Gastrocnemius medialis (tissue), 4 donors: ENCODE measurements around the gene LAMA4. TPM values are rescaled to one million over a fixed set of nuclear protein-coding genes. Genes with fewer than 3 reads are reported as not detected.

ENCODE experiments used
- ATAC-seq, 2 donors: fragments of 150-250 bp; one replicate each; pipeline ENCODE4 v1.9.1; 2016
- DNase-seq, 2 donors: peaks; one replicate each; pipeline ENCODE4 v3.0.0-alpha.2; 2019
- H3K27ac ChIP-seq, 4 donors: fragments of 200-600 bp; sonication (generic); 1 replicate in 1 of 4; 2 replicates in 3 of 4; pipeline ENCODE4 v1.5.1; 2016 to 2018; ENCODE audit warnings: mild to moderate bottlenecking in 2 of 4, moderate library complexity in 1 of 4
- H3K27me3 ChIP-seq, 3 donors: fragments of 200-600 bp; sonication (generic) in 2 of 3; 1 replicate in 1 of 3; 2 replicates in 2 of 3; pipeline versions ENCODE4 v1.5.1 to v1.6.0; 2016 to 2019; ENCODE audit warnings: mild to moderate bottlenecking in 1 of 3, moderate library complexity in 1 of 3
- H3K36me3 ChIP-seq, 2 donors: fragments of 200-600 bp; sonication (generic) in 1 of 2; one replicate each; pipeline ENCODE4 v1.5.1; 2017 to 2018
- H3K4me1 ChIP-seq, 2 donors: fragments of 200-600 bp; sonication (generic) in 1 of 2; one replicate each; pipeline ENCODE4 v1.5.1; 2016 to 2017; ENCODE audit warnings: mild to moderate bottlenecking in 2 of 2
- H3K4me3 ChIP-seq, 4 donors: fragments of 200-600 bp; sonication (generic) in 3 of 4; 1 replicate in 1 of 4; 2 replicates in 3 of 4; pipeline ENCODE4 v1.5.1; 2016 to 2019; ENCODE audit warnings: mild to moderate bottlenecking in 2 of 4
- H3K9me3 ChIP-seq, 3 donors: fragments of 200-600 bp; sonication (generic) in 2 of 3; 1 replicate in 1 of 3; 2 replicates in 2 of 3; pipeline ENCODE4 v1.5.1; 2016 to 2019
- CTCF ChIP-seq, 5 experiments: fragments of 450-650 bp in 3 of 5; fragments of 200-600 bp in 2 of 5; sonication (generic) in 2 of 5; IDR thresholded peaks in 4 of 5; conservative IDR thresholded peaks in 1 of 5; 1 replicate in 4 of 5; 2 replicates in 1 of 5; pipeline ENCODE4 v1.5.1; 2016 to 2019; ENCODE audit warnings: antibody characterized with exemption in 5 of 5, mild to moderate bottlenecking in 3 of 5, moderate library complexity in 3 of 5
- POLR2A ChIP-seq, 2 donors: fragments of 450-650 bp; IDR thresholded peaks; one replicate each; pipeline ENCODE4 v1.6.1; 2017; ENCODE audit warnings: antibody characterized with exemption in 2 of 2, mild to moderate bottlenecking in 2 of 2, moderate library complexity in 2 of 2
- in situ Hi-C, 4 donors: fragments of 200-750 bp; cut with MboI; loops; one replicate each; pipeline versions ENCODE4 v1.15.0 to v1.8.0; 2017; ENCODE audit warnings: low sequenced_read_pairs in 4 of 4
- intact Hi-C: fragments of 100-400 bp; cut with DNase I; formaldehyde crosslinking; loops from one replicate; pipeline ENCODE4 v1.15.1; 2023; ENCODE audit warnings: low total_unique reads
- total RNA-seq, 4 donors: library from RNA; depleted of rRNA; stranded (reverse); fragments of >200 nt; gene quantifications; one replicate each; pipeline versions ENCODE4 v1.1.0 to v1.2.3, GENCODE V29; 2016

The LAMA4 gene
- total RNA-seq, 4 donors from 2014 or later, result 4.4 to 19.1 (median 7.4) TPM

- intact Hi-C loops, result no loop called here
- no peaks in the 10 kb centered on the region for H3K27me3 ChIP-seq
- H3K9me3 ChIP-seq, result no peaks in the 10 kb centered on the region
- H3K4me1 ChIP-seq, result peaks cover 2 to 26% of the 10 kb centered on the region in 2 donors
- H3K36me3 ChIP-seq, result no peaks in the 10 kb centered on the region
- in situ Hi-C loops, result no loop called here
- peak overlapping the region in 3 of 4 donors; percentile 44 to 53 (median 50) for H3K27ac ChIP-seq
- ATAC-seq (no peak), DNase-seq (no peak)
- no peak for TF ChIP-seq POLR2A (IDR thresholded peaks at IDR 0.05)
- no peak for TF ChIP-seq CTCF (IDR thresholded peaks at IDR 0.05 in 4 of 5, conservative IDR thresholded peaks at IDR 0.05 in 1 of 5)
- no peak overlapping the region for H3K4me3 ChIP-seq
Observed at GRCh38 chr6:112227992-112228391, 26.4 kb downstream of the LAMA4 start.

- intact Hi-C loops, result no loop called here
- TF ChIP-seq POLR2A (IDR thresholded peaks at IDR 0.05) (no peak), CTCF (IDR thresholded peaks at IDR 0.05 in 4 of 5, conservative IDR thresholded peaks at IDR 0.05 in 1 of 5) (no peak)
- H3K27me3 ChIP-seq, result no peaks in the 10 kb centered on the region
- DNase-seq (no peak), ATAC-seq (no peak)
- H3K27ac ChIP-seq, result peak overlapping the region in 3 of 4 donors; percentile 44 to 53 (median 50)
- in situ Hi-C loops, result no loop called here
- no peaks in the 10 kb centered on the region for H3K9me3 ChIP-seq
- no peaks in the 10 kb centered on the region for H3K36me3 ChIP-seq
- H3K4me3 ChIP-seq, result no peak overlapping the region
- H3K4me1 ChIP-seq, result peaks cover 3 to 26% of the 10 kb centered on the region in 2 donors
Observed at GRCh38 chr6:112227411-112227810, 27.0 kb downstream of the LAMA4 start.

- in situ Hi-C loops, result no loop called here
Observed at GRCh38 chr6:112225691-112226090, 28.7 kb downstream of the LAMA4 start.

GRCh38 chr6:112224088-112224487 lies 30.3 kb downstream of the LAMA4 start:
- no peak for TF ChIP-seq CTCF (IDR thresholded peaks at IDR 0.05 in 4 of 5, conservative IDR thresholded peaks at IDR 0.05 in 1 of 5)
- TF ChIP-seq POLR2A (IDR thresholded peaks at IDR 0.05), result no peak
- Histone ChIP-seq H3K36me3 (no peaks in the 10 kb centered on the region), H3K4me1 (peaks cover 3 to 33% of the 10 kb centered on the region in 2 donors), H3K27me3 (no peaks in the 10 kb centered on the region), H3K27ac (peak overlapping the region; percentile 10 to 70 (median 60)), H3K9me3 (no peaks in the 10 kb centered on the region), H3K4me3 (no peak overlapping the region)
- no peak for ATAC-seq
- in situ Hi-C loops (no loop called here), intact Hi-C loops (no loop called here)
- DNase-seq, result no peak

More at GRCh38 chr6:112225691-112226090, 28.7 kb downstream of the LAMA4 start:
- H3K36me3 ChIP-seq, result no peaks in the 10 kb centered on the region
- H3K27ac ChIP-seq, result peak overlapping the region in 1 of 4 donors; percentile 29
- no peaks in the 10 kb centered on the region for H3K27me3 ChIP-seq
- DNase-seq (no peak), ATAC-seq (no peak)
- H3K4me1 ChIP-seq, result peaks cover 3 to 33% of the 10 kb centered on the region in 2 donors
- H3K4me3 ChIP-seq, result no peak overlapping the region
- no peak for TF ChIP-seq CTCF (IDR thresholded peaks at IDR 0.05 in 4 of 5, conservative IDR thresholded peaks at IDR 0.05 in 1 of 5)
- TF ChIP-seq POLR2A (IDR thresholded peaks at IDR 0.05), result no peak
- intact Hi-C loops, result no loop called here
- no peaks in the 10 kb centered on the region for H3K9me3 ChIP-seq
